ENCODE measurements around the gene BAD. TPM values are rescaled to one million over a fixed set of nuclear protein-coding genes. Genes with fewer than 3 reads are reported as not detected.
"Not testable (repeated sequence)": the region's sequence is repeated elsewhere in the genome, so short reads cannot be mapped to it uniquely, and the experiment has no call there.

The BAD gene
- total RNA-seq = 26.7 TPM

DNA sequence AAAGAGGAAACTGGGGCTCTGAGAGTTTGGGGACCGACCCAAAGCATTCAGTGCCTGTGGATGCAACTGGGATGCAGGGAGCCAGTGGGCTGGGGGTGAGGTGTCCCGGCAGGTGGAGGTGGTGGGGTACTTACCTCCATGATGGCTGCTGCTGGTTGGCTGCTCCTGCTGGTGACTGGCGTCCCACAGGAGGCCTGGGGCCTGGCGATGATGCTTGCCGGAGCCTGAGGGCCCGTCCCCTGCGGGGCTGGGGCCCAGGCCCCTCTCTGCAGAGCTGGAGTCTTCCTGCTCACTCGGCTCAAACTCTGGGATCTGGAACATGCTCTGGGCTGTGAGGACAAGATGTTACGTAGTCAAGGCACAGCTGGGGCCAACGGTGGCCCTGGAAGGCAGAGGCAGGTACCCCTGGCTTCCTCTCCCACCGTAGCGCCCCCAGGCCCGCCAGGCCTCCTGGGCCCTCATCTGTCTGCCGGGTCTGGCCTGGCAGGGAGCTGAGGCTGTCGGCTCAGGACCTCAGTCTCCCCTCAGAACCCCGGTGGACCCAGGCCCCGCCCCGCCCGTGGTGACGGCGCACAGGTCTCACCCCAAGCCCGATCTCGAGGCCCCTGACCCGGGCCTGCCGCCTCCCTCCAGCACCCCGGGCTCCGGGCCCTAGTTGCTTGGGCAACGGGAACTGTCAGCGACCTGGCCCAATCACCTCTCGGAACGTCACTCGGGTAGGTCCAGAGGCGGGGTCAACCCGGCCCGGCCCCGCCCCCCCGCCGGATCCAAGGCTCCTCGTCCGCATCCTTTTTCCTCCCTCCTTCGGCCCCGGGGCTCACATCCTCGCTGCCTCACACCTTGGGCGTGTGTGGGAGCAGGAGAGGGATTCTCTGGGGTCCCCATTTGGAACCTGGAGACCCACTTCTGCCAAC, at the start of gene BAD:
TSS of gene BAD (minus strand) at position 618 of the 914 bp plus-strand sequence. CDS start at position 321, 297 bp downstream.
- Histone ChIP-seq H3K4me3 (ENCODE audit: low read length) (peak within 1 kb of the TSS; percentile 77), H3K4me1 (ENCODE audit: insufficient read depth, low read length) (peaks cover 19% of the 10 kb centered on the region), H3K27me3 (ENCODE audit: insufficient read depth, low read length) (no peaks in the 10 kb centered on the region), H3K9me3 (ENCODE audit: low read depth, low read length) (no peaks in the 10 kb centered on the region)

DNA sequence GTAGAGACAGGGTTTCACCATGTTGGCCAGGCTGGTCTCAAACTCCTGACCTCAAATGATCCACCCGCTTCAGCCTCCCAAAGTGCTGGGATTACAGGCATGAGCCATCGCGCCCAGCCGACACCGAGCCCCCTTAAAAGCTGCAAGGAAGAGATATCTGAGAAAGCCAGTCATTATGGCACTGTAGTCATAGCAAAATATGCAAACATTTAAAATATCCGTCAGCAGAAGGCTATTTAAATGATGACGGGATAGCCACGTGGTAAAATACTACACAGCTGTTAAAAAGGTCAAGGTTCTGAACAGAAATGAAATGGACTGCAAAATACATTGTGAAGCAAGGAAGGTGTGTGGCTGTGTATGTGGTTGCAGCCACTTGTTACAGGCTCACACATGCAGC, 49.1 kb upstream of the BAD start:
- Histone ChIP-seq H3K4me1 (ENCODE audit: insufficient read depth, low read length) (peaks cover 36% of the 10 kb centered on the region), H3K9me3 (ENCODE audit: low read depth, low read length) (no peaks in the 10 kb centered on the region), H3K4me3 (ENCODE audit: low read length) (no peak overlapping the region), H3K27me3 (ENCODE audit: insufficient read depth, low read length) (no peaks in the 10 kb centered on the region)

DNA sequence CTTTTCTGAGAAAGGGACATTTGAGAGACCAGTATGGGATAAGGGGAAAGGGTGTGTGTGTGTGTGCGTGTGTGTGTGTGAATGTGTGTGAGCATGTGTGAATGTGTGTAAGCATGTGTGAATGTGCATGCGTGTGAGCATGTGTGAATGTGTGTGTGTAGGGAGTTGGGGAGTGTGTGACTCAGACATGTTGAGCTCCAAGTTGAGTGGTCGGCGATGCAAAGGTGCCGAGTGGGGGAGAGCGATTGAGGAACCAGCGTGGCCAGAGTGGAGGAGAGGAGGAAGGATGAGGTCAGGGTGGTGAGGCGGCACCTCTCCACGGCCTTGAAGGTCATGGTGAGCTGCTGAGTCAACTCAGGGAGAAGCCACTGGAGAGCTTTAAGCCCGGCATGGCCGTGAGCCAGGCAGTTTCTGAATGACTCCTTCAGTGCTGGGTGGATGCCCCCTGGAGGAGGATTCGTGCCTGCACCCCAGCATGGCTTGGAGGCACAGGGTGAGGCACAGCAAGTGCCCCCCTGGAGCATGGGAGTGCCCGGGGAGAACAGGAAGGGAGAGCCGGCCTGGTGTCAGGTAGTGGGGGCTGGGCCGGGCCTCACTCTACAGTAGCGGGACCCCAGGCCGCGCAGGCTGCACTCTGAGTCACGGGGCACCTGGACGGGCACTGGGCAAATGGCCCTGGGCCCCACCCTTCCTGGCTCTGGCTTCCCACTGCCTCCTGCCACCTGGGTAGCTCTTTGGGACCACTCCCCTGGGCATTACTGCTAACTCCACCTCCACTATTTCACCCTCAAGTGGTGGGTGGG, 47.3 kb upstream of the BAD start:
- Histone ChIP-seq H3K4me3 (ENCODE audit: low read length) (no peak overlapping the region), H3K4me1 (ENCODE audit: insufficient read depth, low read length) (peaks cover 34% of the 10 kb centered on the region), H3K27me3 (ENCODE audit: insufficient read depth, low read length) (no peaks in the 10 kb centered on the region), H3K9me3 (ENCODE audit: low read depth, low read length) (no peaks in the 10 kb centered on the region)

DNA sequence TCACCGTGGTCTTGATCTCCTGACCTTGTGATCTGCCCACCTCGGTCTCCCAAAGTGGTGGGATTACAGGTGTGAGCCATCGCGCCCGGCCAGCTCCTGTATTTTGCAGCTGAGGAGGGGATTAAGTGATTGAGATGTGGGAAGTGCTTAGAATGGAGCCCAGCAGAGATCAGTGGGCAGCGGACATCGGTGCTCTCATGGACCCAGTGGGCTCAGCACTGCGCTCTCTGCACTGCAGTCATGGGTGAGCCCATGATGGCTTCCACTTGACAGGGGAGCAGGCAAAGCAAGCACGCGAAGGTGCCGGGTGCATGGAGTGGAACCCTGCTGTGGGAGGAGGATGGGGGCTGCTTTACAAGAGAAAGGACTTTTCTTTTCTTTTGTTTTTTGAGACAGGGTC, 46.4 kb upstream of the BAD start:
- H3K4me1 ChIP-seq (ENCODE audit: insufficient read depth, low read length) = peaks cover 34% of the 10 kb centered on the region
- no peak overlapping the region for H3K4me3 ChIP-seq (ENCODE audit: low read length)
- no peaks in the 10 kb centered on the region for H3K27me3 ChIP-seq (ENCODE audit: insufficient read depth, low read length)
- no peaks in the 10 kb centered on the region for H3K9me3 ChIP-seq (ENCODE audit: low read depth, low read length)

GRCh38 chr11:64327993-64328392, 43.5 kb upstream of the BAD start:
- H3K4me3 ChIP-seq (ENCODE audit: low read length) = no peak overlapping the region

DNA sequence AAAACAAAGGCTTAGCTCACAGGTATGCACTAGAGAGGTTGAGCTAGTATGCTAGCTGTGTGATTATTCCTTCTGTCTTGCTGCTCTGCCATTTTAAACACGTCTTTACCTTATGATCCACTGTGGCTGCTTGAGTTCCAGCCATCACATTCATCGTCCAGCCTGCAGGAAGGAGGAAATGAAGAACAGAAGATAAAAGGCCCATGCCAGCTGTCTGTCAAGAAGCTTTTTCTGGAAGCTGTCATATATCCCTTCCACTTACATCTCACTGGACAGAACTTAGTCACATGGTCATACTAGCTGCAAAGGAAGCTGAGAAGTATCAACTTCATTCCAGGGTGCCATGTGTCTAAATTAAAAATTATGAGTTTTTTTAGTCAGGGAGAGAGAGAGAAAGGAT, 42.9 kb upstream of the BAD start:
- no peaks in the 10 kb centered on the region for H3K27me3 ChIP-seq (ENCODE audit: insufficient read depth, low read length)
- peaks cover 17% of the 10 kb centered on the region for H3K4me1 ChIP-seq (ENCODE audit: insufficient read depth, low read length)
- no peaks in the 10 kb centered on the region for H3K9me3 ChIP-seq (ENCODE audit: low read depth, low read length)
- H3K4me3 ChIP-seq (ENCODE audit: low read length) = no peak overlapping the region

More at GRCh38 chr11:64327993-64328392, 43.5 kb upstream of the BAD start:
- Histone ChIP-seq H3K9me3 (ENCODE audit: low read depth, low read length) (no peaks in the 10 kb centered on the region), H3K27me3 (ENCODE audit: insufficient read depth, low read length) (no peaks in the 10 kb centered on the region), H3K4me1 (ENCODE audit: insufficient read depth, low read length) (peaks cover 20% of the 10 kb centered on the region)

GRCh38 chr11:64324692-64325469, 40.4 kb upstream of the BAD start:
- H3K9me3 ChIP-seq (ENCODE audit: low read depth, low read length) = no peaks in the 10 kb centered on the region
- H3K4me1 ChIP-seq (ENCODE audit: insufficient read depth, low read length) = peaks cover 1% of the 10 kb centered on the region
- H3K4me3 ChIP-seq (ENCODE audit: low read length) = no peak overlapping the region
- H3K27me3 ChIP-seq (ENCODE audit: insufficient read depth, low read length) = no peaks in the 10 kb centered on the region

GRCh38 chr11:64323984-64324383, 39.5 kb upstream of the BAD start:
- H3K4me1 ChIP-seq (ENCODE audit: insufficient read depth, low read length) = peaks cover 10% of the 10 kb centered on the region
- not testable (repeated sequence) for H3K27me3 ChIP-seq (ENCODE audit: insufficient read depth, low read length)

DNA sequence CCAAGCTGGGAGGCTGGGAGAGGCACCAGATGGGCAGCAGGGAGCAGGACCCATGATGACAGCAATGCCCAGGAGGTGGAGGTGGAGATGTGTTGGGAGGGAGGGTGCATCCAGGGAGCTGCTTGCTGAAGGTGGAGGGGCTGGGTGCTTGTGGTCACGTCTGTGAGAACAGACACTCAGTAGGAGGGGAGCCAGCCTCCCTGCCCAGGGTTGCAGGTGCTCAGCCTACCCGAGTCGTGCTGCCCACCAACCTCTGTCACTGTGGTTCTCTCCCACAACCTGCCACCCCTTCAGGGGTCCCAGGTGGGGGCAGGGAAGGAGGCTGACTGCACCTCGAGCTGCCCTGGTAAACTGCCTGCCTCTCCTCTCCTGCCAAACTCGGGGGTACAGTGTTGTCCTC, 38.9 kb upstream of the BAD start:
- no peak overlapping the region for H3K4me3 ChIP-seq (ENCODE audit: low read length)
- H3K4me1 ChIP-seq (ENCODE audit: insufficient read depth, low read length) = peaks cover 16% of the 10 kb centered on the region
- H3K27me3 ChIP-seq (ENCODE audit: insufficient read depth, low read length) = no peaks in the 10 kb centered on the region
- H3K9me3 ChIP-seq (ENCODE audit: low read depth, low read length) = no peaks in the 10 kb centered on the region

More at GRCh38 chr11:64323984-64324383, 39.5 kb upstream of the BAD start:
- H3K4me3 ChIP-seq (ENCODE audit: low read length); H3K9me3 ChIP-seq (ENCODE audit: low read depth, low read length): not testable (repeated sequence)

GRCh38 chr11:64322925-64323260, 38.4 kb upstream of the BAD start:
- Histone ChIP-seq H3K9me3 (ENCODE audit: low read depth, low read length) (no peaks in the 10 kb centered on the region), H3K27me3 (ENCODE audit: insufficient read depth, low read length) (no peaks in the 10 kb centered on the region), H3K4me1 (ENCODE audit: insufficient read depth, low read length) (peaks cover 18% of the 10 kb centered on the region), H3K4me3 (ENCODE audit: low read length) (no peak overlapping the region)

DNA sequence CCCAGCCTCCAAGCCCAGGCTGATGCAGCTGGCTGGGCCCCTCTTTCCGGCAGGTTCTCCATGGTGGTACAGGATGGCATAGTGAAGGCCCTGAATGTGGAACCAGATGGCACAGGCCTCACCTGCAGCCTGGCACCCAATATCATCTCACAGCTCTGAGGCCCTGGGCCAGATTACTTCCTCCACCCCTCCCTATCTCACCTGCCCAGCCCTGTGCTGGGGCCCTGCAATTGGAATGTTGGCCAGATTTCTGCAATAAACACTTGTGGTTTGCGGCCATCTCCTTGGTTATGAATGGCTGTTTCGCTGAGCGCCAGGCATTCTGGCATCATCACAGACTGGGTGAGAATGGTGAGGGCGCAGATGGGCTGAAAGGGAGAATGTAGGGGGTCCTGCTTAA, 37.1 kb upstream of the BAD start:
- Histone ChIP-seq H3K27me3 (ENCODE audit: insufficient read depth, low read length) (no peaks in the 10 kb centered on the region), H3K4me3 (ENCODE audit: low read length) (no peak overlapping the region), H3K4me1 (ENCODE audit: insufficient read depth, low read length) (peaks cover 25% of the 10 kb centered on the region), H3K9me3 (ENCODE audit: low read depth, low read length) (no peaks in the 10 kb centered on the region)

DNA sequence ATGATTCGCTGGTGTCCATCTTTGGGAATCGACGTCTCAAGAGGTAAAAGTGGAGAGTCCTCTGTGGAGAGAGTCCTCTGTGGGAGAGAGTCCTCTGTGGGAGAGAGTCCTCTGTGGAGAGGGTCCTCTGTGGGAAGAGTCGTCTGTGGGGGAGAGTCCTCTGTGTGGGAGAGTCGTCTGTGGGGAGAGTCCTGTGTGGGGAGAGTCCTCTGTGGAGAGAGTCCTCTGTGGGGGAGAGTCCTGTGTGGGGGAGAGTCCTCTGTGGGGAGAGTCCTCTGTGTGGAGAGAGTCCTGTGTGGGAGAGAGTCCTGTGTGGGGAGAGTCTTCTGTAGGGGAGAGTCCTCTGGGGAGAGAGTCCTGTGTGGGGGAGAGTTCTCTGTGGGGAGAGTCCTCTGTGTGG, 36.6 kb upstream of the BAD start:
- Histone ChIP-seq H3K27me3 (ENCODE audit: insufficient read depth, low read length) (no peaks in the 10 kb centered on the region), H3K4me3 (ENCODE audit: low read length) (no peak overlapping the region), H3K9me3 (ENCODE audit: low read depth, low read length) (no peaks in the 10 kb centered on the region), H3K4me1 (ENCODE audit: insufficient read depth, low read length) (peaks cover 30% of the 10 kb centered on the region)

DNA sequence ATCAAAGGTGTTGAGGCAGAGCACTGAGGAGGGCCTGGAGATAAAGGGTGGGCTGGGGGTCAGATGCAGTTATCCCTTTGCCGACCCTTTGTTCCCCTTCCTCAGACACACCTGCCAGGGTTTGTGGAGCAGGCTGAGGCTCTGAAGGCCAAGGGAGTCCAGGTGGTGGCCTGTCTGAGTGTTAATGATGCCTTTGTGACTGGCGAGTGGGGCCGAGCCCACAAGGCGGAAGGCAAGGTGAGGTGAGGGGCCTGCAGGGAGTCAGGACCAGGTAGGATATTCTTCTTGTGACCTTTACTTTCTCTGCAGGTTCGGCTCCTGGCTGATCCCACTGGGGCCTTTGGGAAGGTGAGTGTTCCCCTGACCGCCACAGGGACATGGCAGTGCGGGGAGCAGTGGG, 36.1 kb upstream of the BAD start:
- H3K4me3 ChIP-seq (ENCODE audit: low read length) = no peak overlapping the region

DNA sequence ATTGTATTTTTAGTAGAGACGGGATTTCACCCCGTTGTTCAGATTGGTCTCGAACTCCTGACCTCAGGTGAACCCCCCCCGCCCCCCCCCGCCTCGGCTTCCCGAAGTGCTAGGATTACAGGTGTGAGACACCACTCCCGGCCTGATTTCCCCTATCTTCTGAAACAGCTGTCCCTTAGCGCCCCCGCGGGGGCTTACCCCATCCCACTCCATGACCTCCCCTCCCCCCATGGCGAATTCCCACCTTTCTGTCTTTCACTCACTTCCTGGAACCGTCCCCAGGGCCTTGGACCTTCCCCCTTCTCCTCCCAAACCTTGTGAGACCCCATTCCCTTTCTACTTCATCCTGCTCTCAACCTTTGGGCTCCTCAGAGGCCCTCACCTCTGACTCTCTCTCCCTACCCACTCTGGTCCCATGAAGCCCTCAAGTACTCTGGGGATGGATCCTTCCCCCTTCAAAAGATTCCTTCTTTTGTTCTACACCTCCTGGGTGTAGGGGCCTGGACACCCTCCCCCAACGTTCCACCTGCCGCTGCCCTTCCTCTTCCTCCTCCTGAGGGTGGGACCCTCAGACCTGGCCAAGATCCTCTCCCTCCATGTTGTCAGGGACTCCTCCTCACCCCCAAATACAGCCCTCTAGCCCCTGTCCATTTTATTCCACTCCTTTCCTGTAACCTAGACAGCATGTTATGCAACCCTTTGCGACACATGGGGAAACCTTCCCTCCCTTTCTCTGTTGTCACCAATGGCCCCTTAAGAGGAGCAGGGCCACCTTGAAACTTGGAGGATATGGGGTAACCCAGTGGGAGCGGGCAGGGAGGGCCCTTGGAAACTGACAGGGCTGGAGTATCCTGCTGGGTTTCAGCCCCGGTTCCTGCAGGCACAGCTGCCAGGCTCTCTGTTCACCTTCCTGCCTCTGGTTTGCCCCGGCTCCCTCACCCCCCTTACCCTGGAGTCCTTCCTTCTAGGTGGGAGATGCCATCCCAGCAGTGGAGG, 34.6 kb upstream of the BAD start:
- Histone ChIP-seq H3K4me1 (ENCODE audit: insufficient read depth, low read length) (peaks cover 31% of the 10 kb centered on the region), H3K4me3 (ENCODE audit: low read length) (peak overlapping the region; percentile 80), H3K27me3 (ENCODE audit: insufficient read depth, low read length) (no peaks in the 10 kb centered on the region), H3K9me3 (ENCODE audit: low read depth, low read length) (no peaks in the 10 kb centered on the region)

More for the DNA sequence above, 36.1 kb upstream of the BAD start:
- H3K4me1 ChIP-seq (ENCODE audit: insufficient read depth, low read length) = peaks cover 31% of the 10 kb centered on the region
- no peaks in the 10 kb centered on the region for H3K9me3 ChIP-seq (ENCODE audit: low read depth, low read length)
- H3K27me3 ChIP-seq (ENCODE audit: insufficient read depth, low read length) = no peaks in the 10 kb centered on the region
